Tibial artery (tissue), 4 donors: ENCODE measurements around the gene MAP3K3.

Experiments
- DNase-seq, 2 donors: peaks; one replicate each; pipeline ENCODE4 v3.0.0-alpha.2; 2019
- H3K27ac ChIP-seq, 2 donors: fragments of 200-600 bp; sonication (generic) in 1 of 2; 1 replicate in 1 of 2; 2 replicates in 1 of 2; pipeline ENCODE4 v1.5.1; 2018 to 2019; ENCODE audit warnings: mild to moderate bottlenecking in 1 of 2
- H3K27me3 ChIP-seq, 2 donors: fragments of 200-600 bp; sonication (generic) in 1 of 2; one replicate each; pipeline versions ENCODE4 v1.5.1 to v1.6.0; 2016 to 2019
- H3K36me3 ChIP-seq, 3 donors: fragments of 200-600 bp; sonication (generic) in 2 of 3; one replicate each; pipeline ENCODE4 v1.5.1; 2016 to 2019; ENCODE audit warnings: mild to moderate bottlenecking in 2 of 3
- H3K4me1 ChIP-seq, 4 donors: fragments of 200-600 bp; sonication (generic) in 2 of 4; 1 replicate in 3 of 4; 2 replicates in 1 of 4; pipeline ENCODE4 v1.5.1; 2016 to 2019
- H3K4me3 ChIP-seq, 2 donors: fragments of 200-600 bp; sonication (generic) in 1 of 2; 1 replicate in 1 of 2; 2 replicates in 1 of 2; pipeline ENCODE4 v1.5.1; 2018 to 2019; ENCODE audit warnings: mild to moderate bottlenecking in 2 of 2
- H3K9me3 ChIP-seq, 3 donors: fragments of 200-600 bp; sonication (generic) in 1 of 3; one replicate each; pipeline ENCODE4 v1.5.1; 2016 to 2019
- CTCF ChIP-seq, 2 experiments: fragments of 200-600 bp in 1 of 2; fragments of 450-650 bp in 1 of 2; IDR thresholded peaks; one replicate each; pipeline ENCODE4 v1.5.1; 2017 to 2019; ENCODE audit warnings: antibody characterized with exemption in 2 of 2, mild to moderate bottlenecking in 1 of 2, moderate library complexity in 1 of 2
- intact Hi-C: fragments of 100-400 bp; cut with DNase I; formaldehyde crosslinking; loops from one replicate; pipeline ENCODE4 v1.15.0; 2023; ENCODE audit warnings: low total_unique reads

The MAP3K3 gene

DNA sequence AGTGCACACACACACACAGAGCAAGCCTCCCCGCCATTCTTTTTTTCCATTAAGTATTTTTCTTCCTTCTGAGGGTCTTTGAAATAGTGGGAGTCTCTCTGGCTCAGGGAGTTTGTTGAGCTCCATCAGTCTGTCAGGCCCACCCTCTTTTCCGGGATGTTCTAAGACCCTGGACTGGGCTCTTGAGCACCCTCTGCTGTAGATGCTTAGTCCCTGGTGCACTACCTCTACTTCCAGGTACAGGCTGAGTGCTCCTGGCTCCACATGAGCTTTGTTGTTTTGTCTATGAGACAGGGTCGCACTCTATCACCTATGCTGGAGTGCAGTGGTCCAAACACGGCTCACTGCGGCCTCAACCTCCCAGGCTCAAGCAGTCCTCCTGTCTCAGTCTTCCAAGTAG is 57.0 kb downstream of the MAP3K3 start:
- H3K4me3 ChIP-seq: no peak overlapping the region
- no peaks in the 10 kb centered on the region for H3K27me3 ChIP-seq
- intact Hi-C loops: no loop called here
- H3K27ac ChIP-seq: no peak overlapping the region
- H3K9me3 ChIP-seq: no peaks in the 10 kb centered on the region
- no peak for DNase-seq
- peaks cover 25 to 46% (median 28%) of the 10 kb centered on the region in 3 donors for H3K36me3 ChIP-seq
- H3K4me1 ChIP-seq: peaks cover 0 to 43% (median 31%) of the 10 kb centered on the region in 4 donors
- TF ChIP-seq CTCF (IDR thresholded peaks at IDR 0.05): no peak

DNA sequence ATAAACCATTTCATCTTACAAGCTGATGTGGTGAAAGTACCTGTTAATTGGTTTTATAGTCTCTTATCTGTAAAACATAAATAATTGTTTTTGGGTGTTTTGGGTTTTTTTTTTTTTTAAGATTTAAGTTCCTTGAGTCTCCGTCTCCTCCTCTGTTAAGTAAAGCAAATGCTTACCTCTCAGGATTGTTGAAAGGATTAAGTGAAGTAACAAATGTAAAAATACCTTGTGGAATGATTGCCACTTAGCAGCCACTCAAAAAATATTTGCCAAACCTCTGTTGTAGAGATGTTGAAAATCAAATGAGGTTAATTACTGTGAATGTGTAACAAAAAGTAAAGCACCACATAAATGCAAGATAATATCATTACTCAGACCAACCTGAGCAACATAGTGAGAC is 58.5 kb downstream of the MAP3K3 start:
- no peaks in the 10 kb centered on the region for H3K9me3 ChIP-seq
- peaks cover 0 to 36% (median 26%) of the 10 kb centered on the region in 4 donors for H3K4me1 ChIP-seq
- no peak for DNase-seq
- H3K4me3 ChIP-seq: no peak overlapping the region
- no peaks in the 10 kb centered on the region for H3K27me3 ChIP-seq
- intact Hi-C loops: no loop called here
- no peak overlapping the region for H3K27ac ChIP-seq
- peaks cover 33 to 54% (median 37%) of the 10 kb centered on the region in 3 donors for H3K36me3 ChIP-seq
- no peak for TF ChIP-seq CTCF (IDR thresholded peaks at IDR 0.05)

DNA sequence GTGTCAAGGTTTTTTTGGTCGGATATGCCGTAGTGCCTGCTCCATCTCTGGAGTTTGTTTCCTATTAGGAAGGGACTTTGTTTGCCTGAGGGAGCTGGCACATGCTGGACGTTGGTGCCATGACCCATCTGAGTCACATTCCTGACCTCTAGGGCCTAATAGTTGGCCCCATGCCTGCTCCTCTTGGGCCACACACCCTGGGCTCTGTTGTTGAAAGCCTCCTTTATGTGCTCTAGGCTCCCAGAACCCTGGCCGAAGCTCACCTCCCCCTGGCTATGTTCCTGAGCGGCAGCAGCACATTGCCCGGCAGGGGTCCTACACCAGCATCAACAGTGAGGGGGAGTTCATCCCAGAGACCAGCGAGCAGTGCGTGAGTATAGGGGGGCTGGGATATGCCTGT is 59.3 kb downstream of the MAP3K3 start:
- DNase-seq: no peak
- Histone ChIP-seq H3K27me3 (no peaks in the 10 kb centered on the region), H3K36me3 (peaks cover 35 to 62% (median 45%) of the 10 kb centered on the region in 3 donors), H3K4me3 (no peak overlapping the region), H3K9me3 (no peaks in the 10 kb centered on the region), H3K27ac (no peak overlapping the region), H3K4me1 (peaks cover 0 to 28% (median 19%) of the 10 kb centered on the region in 4 donors)
- TF ChIP-seq CTCF (IDR thresholded peaks at IDR 0.05): no peak
- intact Hi-C loops: no loop called here

- Histone ChIP-seq H3K4me3 (no peak overlapping the region), H3K4me1 (peaks cover 0 to 19% (median 13%) of the 10 kb centered on the region in 4 donors), H3K36me3 (peaks cover 35 to 65% (median 45%) of the 10 kb centered on the region in 3 donors), H3K9me3 (no peaks in the 10 kb centered on the region), H3K27me3 (no peaks in the 10 kb centered on the region), H3K27ac (no peak overlapping the region)
- no peak for TF ChIP-seq CTCF (IDR thresholded peaks at IDR 0.05)
- intact Hi-C loops: no loop called here
- DNase-seq: no peak
These were observed 60.2 kb downstream of the MAP3K3 start for GRCh38 chr17:63682441-63682840.

GRCh38 chr17:63682981-63683380 is 60.8 kb downstream of the MAP3K3 start:
- DNase-seq: no peak
- Histone ChIP-seq H3K9me3 (no peaks in the 10 kb centered on the region), H3K4me1 (peaks cover 0 to 19% (median 11%) of the 10 kb centered on the region in 4 donors), H3K4me3 (no peak overlapping the region), H3K27me3 (no peaks in the 10 kb centered on the region), H3K27ac (no peak overlapping the region), H3K36me3 (peaks cover 37 to 65% (median 45%) of the 10 kb centered on the region in 3 donors)
- no peak for TF ChIP-seq CTCF (IDR thresholded peaks at IDR 0.05)
- intact Hi-C loops: no loop called here

GRCh38 chr17:63685041-63685440 is 62.8 kb downstream of the MAP3K3 start:
- no peaks in the 10 kb centered on the region for H3K27me3 ChIP-seq
- peaks cover 0 to 19% (median 11%) of the 10 kb centered on the region in 4 donors for H3K4me1 ChIP-seq
- TF ChIP-seq CTCF (IDR thresholded peaks at IDR 0.05): no peak
- DNase-seq: no peak
- no peak overlapping the region for H3K27ac ChIP-seq
- H3K9me3 ChIP-seq: no peaks in the 10 kb centered on the region
- H3K4me3 ChIP-seq: no peak overlapping the region
- H3K36me3 ChIP-seq: peaks cover 58 to 74% (median 63%) of the 10 kb centered on the region in 3 donors
- intact Hi-C loops: no loop called here
